Glomerular visceral epithelial cell (primary cell): Measurements from ENCODE around the gene OR10G2.
"Not testable (repeated sequence)": the region's sequence is repeated elsewhere in the genome, so short reads cannot be mapped to it uniquely, and the experiment has no call there.

Experiments used
- DNase-seq: peaks from one replicate; pipeline ENCODE4 v3.0.0-alpha.2; 2016; ENCODE audit errors: extremely low spot score

OR10G2 gene

GRCh38 chr14:21634840-21635239, at the start of gene OR10G2:
OR10G2 (minus strand) TSS chr14:21634940; CDS start chr14:21634842, 98 bp downstream.
- no peak for DNase-seq

GRCh38 chr14:21680072-21680471, 45.3 kb upstream of the OR10G2 start:
- DNase-seq: peak; percentile 18

GRCh38 chr14:21675566-21675965, 40.8 kb upstream of the OR10G2 start:
- no peak for DNase-seq

GRCh38 chr14:21673718-21674117, 39.0 kb upstream of the OR10G2 start, which contains the start of gene OR4E1:
OR4E1 (minus strand) TSS chr14:21673818; CDS start chr14:21670935, 2,883 bp downstream.
- DNase-seq: no peak

GRCh38 chr14:21672116-21672515, 37.4 kb upstream of the OR10G2 start:
- no peak for DNase-seq

- DNase-seq: no peak
Measured at GRCh38 chr14:21671371-21671770, 36.6 kb upstream of the OR10G2 start.

- DNase-seq: no peak
Measured at GRCh38 chr14:21669284-21669683, 34.5 kb upstream of the OR10G2 start.

GRCh38 chr14:21668377-21668776, 33.6 kb upstream of the OR10G2 start:
- peak; percentile 58 for DNase-seq

- DNase-seq: no peak
Measured at GRCh38 chr14:21656980-21657379, 22.2 kb upstream of the OR10G2 start.

GRCh38 chr14:21654215-21654614, 19.5 kb upstream of the OR10G2 start:
- no peak for DNase-seq

GRCh38 chr14:21653331-21653885, 18.7 kb upstream of the OR10G2 start, which contains the start of gene OR4E2:
OR4E2 (plus strand) TSS chr14:21653835; CDS start chr14:21665083, 11,248 bp downstream.
- no peak for DNase-seq

GRCh38 chr14:21652209-21652808, 17.6 kb upstream of the OR10G2 start:
- no peak for DNase-seq

- DNase-seq: no peak
Measured at GRCh38 chr14:21647380-21647779, 12.6 kb upstream of the OR10G2 start.

GRCh38 chr14:21643407-21643806, 8.7 kb upstream of the OR10G2 start:
- DNase-seq: no peak

GRCh38 chr14:21642683-21643082, 7.9 kb upstream of the OR10G2 start:
- DNase-seq: no peak

GRCh38 chr14:21631084-21631483, 3.7 kb downstream of the OR10G2 start:
- no peak for DNase-seq

GRCh38 chr14:21630503-21630902, 4.2 kb downstream of the OR10G2 start:
- not testable (repeated sequence) for DNase-seq

GRCh38 chr14:21626491-21627230, 8.1 kb downstream of the OR10G2 start:
- peak; percentile 20 for DNase-seq

- DNase-seq: no peak
Measured at GRCh38 chr14:21617614-21618013, 17.1 kb downstream of the OR10G2 start.

- no peak for DNase-seq
Measured at GRCh38 chr14:21614240-21614639, 20.5 kb downstream of the OR10G2 start.

- no peak for DNase-seq
Measured at GRCh38 chr14:21612324-21612723, 22.4 kb downstream of the OR10G2 start.

GRCh38 chr14:21602181-21602580, 32.6 kb downstream of the OR10G2 start:
- DNase-seq: not testable (repeated sequence)

GRCh38 chr14:21589317-21589716, 45.4 kb downstream of the OR10G2 start:
- DNase-seq: no peak
